Lower leg skin (tissue), 3 donors: ENCODE measurements around the gene HECA.

Experiments used
- POLR2A ChIP-seq, 2 donors: fragments of 450-650 bp; IDR thresholded peaks; one replicate each; pipeline ENCODE4 v1.6.1; 2016 to 2017; ENCODE audit warnings: antibody characterized with exemption in 2 of 2, mild to moderate bottlenecking in 1 of 2, moderate library complexity in 1 of 2
- TF ChIP-seq, protein P1 (sequence below), 3 donors: fragments of 450-650 bp; IDR thresholded peaks; one replicate each; pipeline ENCODE4 v1.5.1; 2016; ENCODE audit warnings: antibody characterized with exemption in 3 of 3, mild to moderate bottlenecking in 3 of 3, moderate library complexity in 2 of 3

- no peak for TF ChIP-seq POLR2A (IDR thresholded peaks at IDR 0.05)
- TF ChIP-seq, protein P1, sequence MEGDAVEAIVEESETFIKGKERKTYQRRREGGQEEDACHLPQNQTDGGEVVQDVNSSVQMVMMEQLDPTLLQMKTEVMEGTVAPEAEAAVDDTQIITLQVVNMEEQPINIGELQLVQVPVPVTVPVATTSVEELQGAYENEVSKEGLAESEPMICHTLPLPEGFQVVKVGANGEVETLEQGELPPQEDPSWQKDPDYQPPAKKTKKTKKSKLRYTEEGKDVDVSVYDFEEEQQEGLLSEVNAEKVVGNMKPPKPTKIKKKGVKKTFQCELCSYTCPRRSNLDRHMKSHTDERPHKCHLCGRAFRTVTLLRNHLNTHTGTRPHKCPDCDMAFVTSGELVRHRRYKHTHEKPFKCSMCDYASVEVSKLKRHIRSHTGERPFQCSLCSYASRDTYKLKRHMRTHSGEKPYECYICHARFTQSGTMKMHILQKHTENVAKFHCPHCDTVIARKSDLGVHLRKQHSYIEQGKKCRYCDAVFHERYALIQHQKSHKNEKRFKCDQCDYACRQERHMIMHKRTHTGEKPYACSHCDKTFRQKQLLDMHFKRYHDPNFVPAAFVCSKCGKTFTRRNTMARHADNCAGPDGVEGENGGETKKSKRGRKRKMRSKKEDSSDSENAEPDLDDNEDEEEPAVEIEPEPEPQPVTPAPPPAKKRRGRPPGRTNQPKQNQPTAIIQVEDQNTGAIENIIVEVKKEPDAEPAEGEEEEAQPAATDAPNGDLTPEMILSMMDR (IDR thresholded peaks at IDR 0.05): no peak
Observed at GRCh38 chr6:139142262-139142661, 7.4 kb downstream of the HECA start.
